GM19025 (cell line): Measurements from ENCODE around the gene MAFF.
"Not testable (repeated sequence)": the region's sequence is repeated elsewhere in the genome, so short reads cannot be mapped to it uniquely, and the experiment has no call there.

ENCODE experiments used
- ATAC-seq: cut with Tn5 transposase; IDR thresholded peaks from one replicate; pipeline ENCODE4 v1.9.1; 2021; ENCODE audit warnings: mild to moderate bottlenecking, low read depth, moderate library complexity; ENCODE audit not compliant: unreplicated experiment

MAFF gene

GRCh38 chr22:38177044-38177443, 24.8 kb upstream of the MAFF start:
- ATAC-seq, result no peak

DNA sequence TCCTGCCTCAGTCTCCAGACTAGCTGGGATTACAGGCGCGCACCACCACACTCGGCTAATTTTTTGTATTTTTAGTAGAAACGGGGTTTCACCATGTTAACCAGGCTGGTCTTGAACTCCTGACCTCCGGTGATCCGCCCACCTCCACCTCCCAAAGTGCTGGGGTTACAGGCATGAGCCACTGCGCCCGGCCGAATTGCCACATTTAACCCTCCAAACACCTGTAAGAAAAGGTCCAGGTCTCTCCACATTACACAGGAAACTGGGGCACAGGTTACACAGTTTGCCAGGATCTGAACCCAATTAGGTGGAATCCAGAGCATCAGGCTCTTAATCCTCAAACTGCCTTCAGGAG, 24.2 kb upstream of the MAFF start:
- not testable (repeated sequence) for ATAC-seq

- no peak for ATAC-seq
Observed at GRCh38 chr22:38177926-38178604, 23.7 kb upstream of the MAFF start.

GRCh38 chr22:38178605-38178937, 23.2 kb upstream of the MAFF start:
- not testable (repeated sequence) for ATAC-seq

GRCh38 chr22:38180841-38181452, 20.8 kb upstream of the MAFF start:
- no peak for ATAC-seq

DNA sequence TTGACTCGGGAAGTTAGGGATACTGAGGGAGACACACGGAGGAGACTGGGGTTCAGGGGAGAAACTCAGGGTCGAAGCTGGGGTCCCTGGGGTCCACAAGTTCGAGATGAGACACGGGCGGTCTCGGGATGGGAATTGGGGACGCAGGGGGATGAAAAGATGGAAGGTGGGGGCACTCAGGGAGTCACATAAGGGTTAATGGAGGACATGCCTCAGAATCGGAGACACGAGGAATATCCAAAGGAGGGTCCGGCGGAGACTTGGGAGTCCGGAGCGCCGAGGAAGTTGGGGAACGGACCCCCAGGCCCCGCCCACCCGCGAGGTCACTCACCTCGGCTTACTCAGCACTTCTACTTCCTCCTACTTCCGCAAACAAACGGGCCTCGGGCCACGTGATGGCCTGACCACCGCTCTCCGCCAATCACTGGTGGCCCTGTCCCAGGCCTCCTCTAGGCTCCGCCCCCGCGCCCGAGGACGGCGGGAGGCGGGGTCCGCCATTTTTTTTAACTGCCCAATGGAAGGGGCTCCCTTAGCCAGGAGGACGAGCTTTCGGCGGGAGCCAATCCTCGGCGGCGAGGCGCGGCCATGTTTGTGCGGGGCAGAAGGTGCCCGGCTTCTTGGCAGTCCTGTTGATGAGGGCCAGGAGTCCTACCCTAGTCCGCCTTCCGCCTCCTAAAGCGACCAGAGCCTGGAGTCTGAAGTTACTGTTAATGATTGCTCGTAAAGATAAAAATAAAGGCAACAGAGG, 20.2 kb upstream of the MAFF start, which contains the start of gene PLA2G6:
TSS of gene PLA2G6 (minus strand) at position 378 of the 748 bp plus-strand sequence. CDS start 12,404 bp downstream, outside the sequence.
- ATAC-seq, result peak; percentile 91

DNA sequence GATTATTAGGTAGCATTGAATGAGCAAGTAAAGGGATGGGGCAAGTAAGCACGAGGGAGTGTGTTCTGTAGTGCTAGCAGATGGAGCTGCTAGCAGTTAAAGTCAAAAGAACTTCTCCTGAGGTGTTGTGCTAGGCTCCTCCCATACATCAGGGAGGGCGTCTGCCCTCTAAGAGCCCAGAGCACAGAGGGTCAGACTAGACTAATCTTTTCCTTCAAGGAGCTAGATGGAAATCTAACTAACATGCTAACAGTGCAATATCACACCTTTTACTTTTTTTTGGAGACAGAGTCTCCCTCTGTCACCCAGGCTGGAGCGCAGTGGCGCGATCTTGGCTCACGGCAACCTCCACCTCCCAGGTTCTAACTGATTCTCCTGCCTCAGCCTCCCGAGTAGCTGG, 17.0 kb upstream of the MAFF start:
- ATAC-seq, result no peak

GRCh38 chr22:38186429-38186828, 15.4 kb upstream of the MAFF start:
- no peak for ATAC-seq

DNA sequence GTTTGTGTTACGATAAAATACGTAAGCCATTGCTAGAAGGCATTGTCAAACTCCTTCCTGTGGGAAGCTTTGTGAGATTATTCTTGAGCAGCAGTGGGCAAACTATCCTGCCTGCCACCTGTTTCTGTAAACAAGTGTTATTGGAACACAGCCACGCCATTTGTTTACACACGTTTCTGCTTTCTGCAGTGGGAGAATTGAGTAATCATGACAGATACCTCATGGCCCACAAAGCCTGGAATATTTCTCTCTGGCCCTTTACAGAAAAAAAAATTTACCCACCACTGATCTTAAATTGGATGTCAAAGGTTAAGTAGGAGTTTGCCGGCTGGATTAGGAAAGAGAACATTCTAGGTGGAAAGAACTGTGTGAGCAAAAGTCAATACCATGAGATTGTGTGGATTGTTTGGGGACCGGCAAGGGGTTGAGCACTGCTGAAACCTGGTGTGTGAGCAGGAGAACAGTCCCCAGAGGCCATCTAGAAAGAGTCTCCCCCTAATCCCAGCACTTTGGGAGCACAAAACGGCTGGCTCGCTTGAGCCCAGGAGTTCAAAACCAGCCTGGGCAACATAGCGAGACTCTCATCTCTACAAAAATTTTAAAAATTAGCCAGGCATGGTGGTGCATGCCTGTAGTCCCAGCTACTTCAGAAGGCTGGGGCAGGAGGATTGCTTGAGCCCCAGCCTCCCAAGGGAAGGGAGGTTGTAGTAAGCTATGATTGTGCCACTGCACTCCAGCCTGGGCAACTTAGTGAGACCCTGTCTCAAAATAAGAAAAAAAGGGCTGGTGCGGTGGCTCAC, 14.2 kb upstream of the MAFF start:
- no peak for ATAC-seq

- ATAC-seq, result no peak
Observed at GRCh38 chr22:38189104-38189503, 12.7 kb upstream of the MAFF start.

DNA sequence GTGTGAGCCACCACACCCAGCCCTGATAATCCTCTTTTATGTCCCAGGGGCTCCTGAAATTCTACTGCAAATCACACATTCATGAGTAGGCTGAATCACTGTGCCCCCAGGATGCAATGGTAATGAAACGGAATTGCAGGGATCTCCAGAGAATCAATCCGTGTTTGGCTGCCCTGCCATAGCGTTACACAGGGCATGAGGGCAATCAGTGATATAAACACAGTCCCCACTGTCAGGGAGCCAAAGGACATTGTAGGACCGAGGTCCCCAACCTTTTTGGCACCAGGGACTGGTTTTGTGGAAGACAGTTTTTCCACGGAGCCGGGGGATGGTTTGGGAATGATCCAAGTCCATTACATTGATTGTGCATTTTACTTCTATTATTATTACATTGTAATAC, 11.2 kb upstream of the MAFF start:
- ATAC-seq, result no peak

DNA sequence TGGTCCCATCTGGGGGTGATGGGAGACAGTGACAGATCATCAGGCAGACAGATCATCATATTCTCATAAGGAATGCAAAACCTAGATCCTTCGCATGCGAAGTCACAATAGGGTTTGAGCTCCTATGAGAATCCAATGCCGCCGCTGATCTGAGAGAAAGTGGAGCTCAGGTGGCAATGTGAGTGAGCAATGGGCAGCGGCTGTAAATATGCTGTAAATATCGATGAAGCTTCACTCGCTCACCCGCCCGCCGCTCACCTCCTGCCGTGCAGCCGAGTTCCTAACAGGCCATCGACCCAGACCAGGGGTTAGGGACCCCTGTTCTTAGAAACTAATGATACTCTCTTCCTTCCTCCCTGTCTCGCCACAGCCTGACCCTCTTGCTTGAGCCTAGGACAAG, 10.7 kb upstream of the MAFF start:
- no peak for ATAC-seq

DNA sequence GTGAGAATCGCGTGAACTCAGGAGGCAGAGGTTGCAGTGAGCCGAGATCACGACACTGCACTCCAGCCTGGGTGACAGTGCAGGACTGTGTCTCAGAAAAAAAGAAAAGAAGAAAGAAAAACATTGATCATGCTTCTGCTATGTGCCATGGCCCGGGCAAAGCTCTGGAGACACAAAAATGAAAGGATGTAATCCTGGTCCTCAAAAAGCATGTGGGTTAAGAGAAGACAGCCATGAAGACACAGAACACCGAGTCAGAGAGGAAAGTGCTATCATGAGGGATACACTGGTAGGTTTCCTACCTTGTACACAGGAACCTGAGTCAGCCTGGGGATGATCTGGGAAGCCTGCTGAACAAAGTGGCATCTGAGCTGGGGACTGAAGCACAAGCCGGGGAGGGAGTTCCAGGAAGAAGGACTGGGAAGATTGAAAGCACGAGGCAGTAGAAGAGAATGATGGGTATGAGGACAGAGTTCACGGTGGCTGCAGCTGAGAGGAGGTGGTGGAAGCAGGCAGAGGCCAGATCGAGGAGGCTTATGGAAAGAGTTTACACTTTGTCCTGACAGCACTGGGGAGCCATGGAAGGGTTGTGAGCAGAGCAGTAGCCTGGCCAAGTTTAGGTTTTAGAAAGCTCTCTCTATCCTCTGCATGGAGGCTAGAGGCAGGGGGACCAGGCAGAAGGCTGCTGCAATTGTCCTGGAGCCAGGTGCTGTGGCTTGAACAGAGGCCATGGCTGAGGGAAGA, 9.9 kb upstream of the MAFF start:
- no peak for ATAC-seq

DNA sequence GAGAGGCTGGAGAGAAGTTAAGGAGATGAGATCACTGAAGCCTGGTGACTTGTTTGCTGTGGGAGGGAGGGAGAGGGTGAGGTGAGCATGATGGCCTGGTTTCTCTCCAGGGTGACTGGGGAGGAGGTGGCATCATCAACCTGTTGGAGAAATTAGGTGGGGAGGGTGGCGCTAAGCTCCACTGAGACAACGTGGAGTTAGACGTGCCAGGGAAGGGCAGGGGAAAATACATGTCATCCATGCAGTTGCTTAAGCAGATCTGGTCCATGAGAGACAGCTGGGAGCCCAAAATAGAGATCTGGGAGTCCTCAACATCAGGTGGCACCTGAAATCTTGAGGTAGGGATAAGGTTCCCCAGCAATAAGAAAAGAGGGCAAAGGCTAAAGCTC, 9.3 kb upstream of the MAFF start:
- no peak for ATAC-seq

DNA sequence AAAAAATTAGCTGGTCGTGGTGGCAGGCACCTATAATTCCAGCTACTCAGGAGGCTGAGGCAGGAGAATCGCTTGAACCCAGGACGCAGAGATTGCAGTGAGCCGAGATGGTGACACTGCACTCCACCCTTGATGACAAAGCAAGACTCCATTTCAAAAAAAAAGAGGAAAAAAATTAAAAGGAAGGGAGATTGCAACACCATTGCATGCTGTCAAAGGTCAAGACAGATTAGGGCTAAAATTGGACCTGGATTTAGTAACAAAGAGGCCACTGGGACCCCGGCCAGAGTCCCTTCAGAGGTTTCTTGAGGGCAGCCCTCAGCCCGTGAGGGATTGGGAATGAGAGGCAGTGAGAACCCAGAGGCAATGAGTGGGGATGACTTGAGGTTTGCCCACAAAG, 8.2 kb upstream of the MAFF start:
- ATAC-seq, result no peak

GRCh38 chr22:38196791-38197419, 4.9 kb upstream of the MAFF start:
- ATAC-seq, result no peak

- no peak for ATAC-seq
Observed at GRCh38 chr22:38199826-38200559, 1.8 kb upstream of the MAFF start.

- no peak for ATAC-seq
Observed at GRCh38 chr22:38201371-38201710, 453 bp upstream of the MAFF start.

DNA sequence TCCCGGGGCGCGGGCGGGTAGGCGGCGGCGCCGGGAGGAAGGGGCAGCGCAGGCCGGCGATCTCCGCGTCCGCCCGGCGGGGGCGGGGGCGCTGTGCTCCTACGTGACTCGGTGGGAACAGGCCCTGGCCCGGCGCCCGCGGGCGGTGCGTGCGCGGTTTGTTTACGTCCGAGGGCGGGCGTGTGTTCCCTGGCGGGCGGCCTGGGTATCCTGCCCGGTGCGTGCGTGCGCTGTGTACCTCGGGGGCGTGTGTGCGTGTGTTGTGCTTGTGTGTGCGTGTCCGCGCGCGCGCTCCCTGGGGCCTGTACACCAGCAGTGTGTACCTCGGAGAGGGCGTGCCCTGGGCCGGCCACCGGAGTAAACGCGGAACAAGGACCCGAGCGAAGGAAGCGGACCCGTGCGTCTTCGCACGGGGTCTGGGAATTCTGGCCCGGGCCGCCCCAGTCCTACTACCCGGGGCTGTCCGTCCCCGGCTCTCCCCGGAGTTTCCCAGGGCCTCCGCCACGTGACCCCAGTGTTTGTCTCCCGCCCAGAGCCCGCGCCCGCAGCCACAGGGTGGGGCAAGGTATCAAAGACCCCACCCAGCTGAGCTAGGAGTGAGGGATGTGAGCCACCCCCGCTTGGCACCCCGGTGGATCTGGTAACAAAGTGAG, 769 bp downstream of the MAFF start:
- ATAC-seq, result peak; percentile 17
